GM18861 (cell line): ENCODE data around the gene DDX42.
A peak's percentile ranks its signal among the peaks of the same experiment; 100 is the strongest.

Experiments
- ATAC-seq: cut with Tn5 transposase; IDR thresholded peaks from one replicate; pipeline ENCODE4 v1.9.1; 2021; ENCODE audit not compliant: unreplicated experiment

The DDX42 gene

GRCh38 chr17:63774141-63774968 lies at the start of gene DDX42:
TSS of gene DDX42 (plus strand) at chr17:63774170. CDS start at chr17:63787050, 12,880 bp downstream.
- ATAC-seq: peak; percentile 1

GRCh38 chr17:63735691-63736090 lies 38.3 kb upstream of the DDX42 start:
- ATAC-seq: no peak

DNA sequence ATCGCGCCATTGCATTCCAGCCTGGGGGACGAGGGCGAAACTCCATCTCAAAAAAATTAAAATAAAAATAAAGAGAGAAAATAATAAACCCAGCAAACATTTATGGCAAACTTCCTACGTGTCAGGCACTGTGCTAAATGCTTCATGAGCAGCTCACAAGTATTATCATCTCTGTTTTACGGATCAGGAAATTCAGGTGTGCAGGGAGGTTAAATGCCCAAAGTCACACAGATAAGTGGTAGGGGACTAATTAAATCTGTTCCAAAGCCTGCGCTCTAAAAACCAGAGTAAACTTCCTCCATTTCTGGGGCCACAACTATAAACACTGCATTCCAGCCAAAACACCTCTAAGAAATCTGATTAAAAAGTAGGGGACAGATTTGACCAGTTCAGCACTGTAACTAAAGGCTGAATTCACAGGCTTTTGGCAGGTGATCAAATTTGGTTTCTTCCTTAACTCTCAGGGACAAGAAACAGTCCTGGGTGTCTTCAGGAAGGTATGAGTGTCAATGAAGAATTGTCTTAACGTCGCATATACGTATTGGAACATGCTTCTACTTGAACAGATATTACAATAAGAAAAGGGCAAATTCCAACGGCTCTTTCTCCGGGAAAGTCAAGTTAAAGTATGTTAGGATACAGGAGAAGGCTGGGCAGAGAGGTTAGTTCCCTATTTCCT lies 33.4 kb upstream of the DDX42 start:
- no peak for ATAC-seq

DNA sequence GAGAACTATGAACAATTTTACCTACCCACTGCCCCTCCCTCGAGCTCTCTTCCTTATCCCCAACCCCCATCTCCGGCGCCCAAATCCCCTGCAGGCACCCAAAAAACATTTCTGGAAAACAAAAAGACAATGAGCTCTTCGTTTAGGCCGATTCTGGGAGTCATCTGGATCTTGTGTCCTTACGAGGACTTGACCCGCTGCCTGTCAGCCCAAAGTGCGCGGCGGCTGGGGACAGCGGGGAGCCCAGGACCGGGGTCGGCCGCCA lies 32.9 kb upstream of the DDX42 start:
- peak; percentile 7 for ATAC-seq

GRCh38 chr17:63741408-63742173 lies 32.4 kb upstream of the DDX42 start, which contains the start of gene STRADA:
TSS of gene STRADA (minus strand) at chr17:63741799. CDS start at chr17:63728369, 13,430 bp downstream.
- peak; percentile 86 for ATAC-seq

GRCh38 chr17:63751806-63752205 lies 22.2 kb upstream of the DDX42 start:
- ATAC-seq: no peak

DNA sequence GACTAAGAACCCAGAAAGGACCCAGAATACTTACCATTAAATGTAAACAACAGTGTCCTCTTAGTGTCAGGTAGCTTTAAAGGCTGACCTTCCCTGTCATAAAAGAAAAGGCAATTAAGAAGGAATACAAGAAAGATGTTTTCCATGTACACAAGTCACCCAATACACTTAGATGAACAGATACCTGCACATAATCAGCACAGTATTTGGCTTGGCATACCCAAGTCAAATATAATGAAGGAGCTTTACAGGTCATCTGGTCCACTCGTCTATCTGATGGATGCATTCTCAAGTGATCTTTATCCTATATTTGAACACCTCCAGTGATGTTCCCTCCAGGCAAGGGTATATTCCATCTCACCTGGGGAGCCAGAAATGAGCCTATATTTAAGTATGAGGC lies 21.3 kb upstream of the DDX42 start:
- no peak for ATAC-seq

DNA sequence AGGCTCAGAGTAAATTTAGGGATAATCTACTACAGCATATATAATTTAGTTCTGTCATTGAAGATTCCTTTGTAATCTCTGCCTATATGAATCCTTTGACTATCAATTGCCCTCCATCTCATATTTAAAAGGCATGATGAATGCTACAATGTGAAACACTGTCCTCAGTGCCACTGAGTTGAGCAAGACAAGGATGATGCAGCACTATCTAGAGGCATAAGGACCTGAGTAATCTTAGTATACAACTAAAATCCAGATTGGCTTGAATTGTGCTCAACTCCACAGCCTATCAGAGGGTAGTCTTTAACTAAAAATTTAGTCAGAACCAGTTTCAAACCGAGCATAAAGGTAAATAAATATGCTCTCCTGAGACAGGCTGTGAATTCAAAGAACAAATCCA lies 20.8 kb upstream of the DDX42 start:
- no peak for ATAC-seq

GRCh38 chr17:63754046-63754445 lies 19.9 kb upstream of the DDX42 start:
- ATAC-seq: no peak

GRCh38 chr17:63758428-63758827 lies 15.5 kb upstream of the DDX42 start:
- ATAC-seq: no peak

- ATAC-seq: no peak
These were observed 13.0 kb upstream of the DDX42 start for GRCh38 chr17:63760771-63761539.

- no peak for ATAC-seq
These were observed 11.6 kb upstream of the DDX42 start for GRCh38 chr17:63762161-63763078.

DNA sequence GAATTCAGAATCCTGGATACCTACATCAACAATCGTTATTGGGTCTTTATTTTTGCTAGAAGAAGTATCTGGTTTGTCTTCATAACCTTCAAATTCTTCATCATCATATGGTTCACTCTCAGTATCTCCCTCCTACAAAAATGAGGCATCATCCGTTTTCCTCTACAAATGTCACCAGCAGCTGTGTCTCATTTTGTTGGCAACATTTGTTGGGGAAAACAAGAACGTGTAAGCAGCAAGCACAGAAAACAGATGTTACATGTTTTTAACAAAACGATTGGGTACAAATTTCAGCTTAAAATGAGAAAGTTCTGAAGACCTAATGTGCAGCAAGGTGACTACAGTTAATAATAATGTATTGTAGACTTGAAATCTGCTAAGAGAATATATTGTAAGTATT lies 9.3 kb upstream of the DDX42 start:
- ATAC-seq: no peak

DNA sequence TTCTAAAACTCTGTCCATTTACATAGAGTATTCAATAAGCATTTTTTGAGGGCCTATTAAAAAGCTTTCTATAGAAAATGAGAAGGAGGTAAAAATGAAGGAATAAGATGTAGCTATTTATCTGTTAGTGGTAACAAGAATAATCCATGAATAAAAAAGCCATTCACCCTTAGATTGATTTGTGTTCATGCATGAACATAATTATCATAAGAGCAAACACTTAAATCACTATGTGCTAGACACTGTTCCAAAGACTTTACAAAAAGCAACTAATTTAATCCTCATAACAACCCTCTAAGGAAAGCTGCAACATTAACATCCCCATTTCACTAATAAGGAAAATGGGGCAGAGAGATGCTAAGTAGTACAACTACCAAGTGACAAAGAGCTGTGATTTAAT lies 7.2 kb upstream of the DDX42 start:
- no peak for ATAC-seq

GRCh38 chr17:63768433-63768832 lies 5.5 kb upstream of the DDX42 start:
- no peak for ATAC-seq

GRCh38 chr17:63772801-63773271 lies 1.1 kb upstream of the DDX42 start:
- no peak for ATAC-seq

DNA sequence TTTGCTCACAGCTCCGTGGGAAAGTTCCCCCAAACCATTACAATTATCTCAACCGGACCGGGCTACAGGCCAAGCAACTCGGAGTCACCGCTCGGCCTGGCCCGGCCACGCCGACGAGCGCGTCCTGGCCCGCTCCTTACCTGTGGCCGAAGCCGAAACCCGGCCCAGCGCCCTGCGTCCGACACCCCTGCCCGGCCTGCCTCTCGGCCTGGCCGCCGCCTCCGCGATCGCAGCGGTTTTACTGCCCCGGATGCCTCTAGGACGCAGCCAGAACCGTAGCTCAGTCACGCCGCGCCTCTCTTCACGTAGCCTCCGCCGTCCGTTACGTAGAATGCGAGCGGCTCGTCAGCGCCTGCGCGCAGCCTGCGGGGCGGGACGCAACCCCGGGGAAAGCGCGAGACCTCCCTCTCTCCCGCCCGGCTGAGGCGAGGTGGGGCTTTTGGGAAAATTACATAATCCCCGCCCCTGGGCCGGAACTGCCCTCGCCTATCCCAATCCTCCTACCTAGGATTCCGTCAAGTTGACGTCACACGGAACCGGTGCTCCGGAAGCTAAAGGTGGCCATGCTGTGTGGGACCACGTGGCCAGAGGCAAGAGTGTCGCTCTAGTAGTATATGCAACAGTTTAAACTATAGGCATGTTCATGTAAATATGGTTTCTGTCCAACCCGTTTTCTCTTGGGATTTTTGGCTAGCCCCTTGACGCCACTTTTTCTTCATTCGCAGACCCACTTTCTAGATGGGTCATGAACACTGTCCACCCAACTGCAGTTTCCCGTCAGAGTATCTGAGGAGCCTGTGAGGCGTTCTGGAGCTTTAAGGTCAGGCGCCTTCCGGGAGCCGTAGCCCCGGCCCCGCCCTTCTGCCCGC lies 464 bp upstream of the DDX42 start, which contains the start of gene CCDC47:
Gene CCDC47 (minus strand): TSS at position 326 of the 869 bp plus-strand sequence. CDS start 7,422 bp downstream, outside the sequence.
- ATAC-seq: peak; percentile 72

GRCh38 chr17:63774969-63775265 lies 947 bp downstream of the DDX42 start:
- no peak for ATAC-seq

DNA sequence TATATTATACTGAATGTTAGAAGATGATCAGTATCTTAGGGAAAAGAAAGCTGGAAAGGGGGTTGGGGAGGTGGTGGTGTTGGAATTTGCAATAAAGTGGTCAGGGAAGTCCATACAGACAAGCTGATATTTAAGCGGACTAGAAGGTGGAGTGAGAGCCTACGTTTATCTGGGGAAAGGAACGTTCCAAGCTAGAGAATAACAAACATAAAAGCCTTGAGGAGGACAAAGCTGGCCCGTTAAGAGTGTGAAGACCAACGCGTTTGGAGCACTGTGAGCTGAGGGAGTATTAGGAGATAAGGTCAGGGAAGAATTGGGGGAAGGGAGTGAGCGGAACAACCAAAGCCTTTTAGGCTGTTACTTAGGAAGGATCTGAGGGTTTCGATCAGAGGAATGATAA lies 1.4 kb downstream of the DDX42 start:
- ATAC-seq: no peak
